OCI-LY7 (cell line): ENCODE measurements around the gene MVB12B. TPM values are rescaled to one million over a fixed set of nuclear protein-coding genes. Genes with fewer than 3 reads are reported as not detected.

Experiments
- BruUV-seq: library from RNA; stranded (reverse); fragments of 400-500 nt; replicated peaks from 2 replicates; lab custom pipeline; 2021; lab: Mats Ljungman, UMichigan
- CTCF ChIA-PET: fragments of 300-600 bp; sonication (Branson Sonifier 250); formaldehyde crosslinking; loops from one replicate; lab custom pipeline; 2022; ENCODE audit warnings: antibody characterized with exemption; ENCODE audit not compliant: unreplicated experiment; lab: Charles Lee
- POLR2A ChIA-PET: fragments of 300-600 bp; sonication (Branson Sonifier 250); formaldehyde crosslinking; loops from one replicate; lab custom pipeline; 2022; ENCODE audit warnings: antibody characterized with exemption; lab: Charles Lee
- DNase-seq: peaks from one replicate; pipeline ENCODE4 v3.0.0-alpha.2; 2015; ENCODE audit warnings: low spot score
- H2AFZ ChIP-seq: fragments of 200-600 bp; sonication (generic), shearing (Covaris generic); 2 replicates; pipeline ENCODE4 v1.6.1; 2014; ENCODE audit warnings: mild to moderate bottlenecking, antibody characterized with exemption, low read length, moderate library complexity
- H3K27ac ChIP-seq: fragments of 200-600 bp; sonication (generic); 2 replicates; pipeline ENCODE4 v1.5.1; 2014; ENCODE audit warnings: mixed run types, low read depth, mild to moderate bottlenecking, moderate library complexity, low read length, inconsistent platforms; ENCODE audit not compliant: poor library complexity, severe bottlenecking
- H3K36me3 ChIP-seq: fragments of 200-600 bp; sonication (generic); 2 replicates; pipeline ENCODE4 v1.6.1; 2014; ENCODE audit warnings: mild to moderate bottlenecking, antibody characterized with exemption, low read length, moderate library complexity, mixed read lengths; ENCODE audit not compliant: insufficient read depth
- H3K4me1 ChIP-seq: fragments of 200-600 bp; sonication (generic); 2 replicates; pipeline ENCODE4 v1.5.1; 2014; ENCODE audit warnings: mild to moderate bottlenecking, low read length; ENCODE audit not compliant: insufficient read depth, poor library complexity, severe bottlenecking
- H3K4me2 ChIP-seq: fragments of 200-600 bp; sonication (generic); 2 replicates; pipeline ENCODE4 v1.6.1; 2014; ENCODE audit warnings: mild to moderate bottlenecking, low read length
- H3K4me3 ChIP-seq: fragments of 200-600 bp; sonication (generic); 2 replicates; pipeline ENCODE4 v1.5.1; 2014; ENCODE audit warnings: mild to moderate bottlenecking, low read depth, low read length; ENCODE audit not compliant: poor library complexity, severe bottlenecking
- H3K79me2 ChIP-seq: fragments of 200-600 bp; sonication (generic); 2 replicates; pipeline ENCODE4 v1.6.1; 2016; ENCODE audit warnings: low read depth, mild to moderate bottlenecking, low read length, moderate library complexity, mixed read lengths; ENCODE audit not compliant: insufficient read depth
- H3K9me2 ChIP-seq: fragments of 200-600 bp; sonication (generic); 2 replicates; pipeline ENCODE4 v1.6.1; 2016; ENCODE audit warnings: mild to moderate bottlenecking, low read length, mixed read lengths; ENCODE audit not compliant: insufficient read depth
- H3K9me3 ChIP-seq: fragments of 200-600 bp; sonication (generic); 2 replicates; pipeline ENCODE4 v1.6.1; 2014; ENCODE audit warnings: mild to moderate bottlenecking, mixed run types, low read length, mixed read lengths
- H4K20me1 ChIP-seq: fragments of 200-600 bp; sonication (generic); 2 replicates; pipeline ENCODE4 v1.6.1; 2014; ENCODE audit warnings: mild to moderate bottlenecking, antibody characterized with exemption, low read length, moderate library complexity, mixed read lengths; ENCODE audit not compliant: insufficient read depth
- EZH2phosphoT487 ChIP-seq: fragments of 200-600 bp; sonication (generic); IDR thresholded peaks from 2 replicates; pipeline ENCODE4 v1.6.1; 2018; ENCODE audit warnings: low read depth, borderline replicate concordance, mild to moderate bottlenecking, mixed run types, antibody characterized with exemption, low read length, moderate library complexity, mixed read lengths
- intact Hi-C: fragments of 100-400 bp; cut with micrococcal nuclease; formaldehyde crosslinking; loops from one replicate; pipeline ENCODE4 v1.10.0; 2022; ENCODE audit not compliant: unreplicated experiment
- total RNA-seq, 2 experiments: library from RNA; depleted of rRNA in 1 of 2; stranded (reverse); fragments of >200 nt in 1 of 2; shearing (Covaris generic) in 1 of 2; gene quantifications; 2 replicates each; pipeline ENCODE4 v1.2.3, GENCODE V29; 2014 to 2022
- TF ChIP-seq, protein P1 (sequence below): fragments of 200-600 bp; sonication (generic); conservative IDR thresholded peaks from 2 replicates; pipeline ENCODE4 v1.5.1; 2014; ENCODE audit warnings: mild to moderate bottlenecking, antibody characterized with exemption, low read length, moderate library complexity, mixed read lengths

Gene MVB12B
- total RNA-seq, 2 experiments from 2014 or later, result 1.3 TPM; not detected in 1

DNA sequence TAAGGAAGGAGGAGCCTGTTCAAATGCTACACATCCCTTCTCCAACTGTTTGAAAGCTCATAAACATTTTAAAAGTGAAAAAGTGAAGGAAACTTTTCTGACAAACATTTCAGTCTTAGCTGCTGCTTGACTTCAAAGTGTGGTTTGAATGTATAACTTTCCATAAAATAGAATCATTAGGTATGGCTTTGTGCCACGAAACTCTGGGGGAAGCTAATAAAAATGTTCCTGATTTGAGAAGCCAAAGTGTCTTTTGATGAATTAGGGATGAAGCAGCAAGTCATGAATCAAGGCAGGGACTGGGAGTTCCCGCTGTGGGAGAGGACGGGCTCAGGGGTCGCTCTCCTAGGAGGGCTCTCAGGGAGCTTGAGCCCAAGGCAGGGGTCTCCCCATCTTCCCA is 15.3 kb downstream of the MVB12B start:
- DNase-seq, result no peak
- no peak overlapping the region for H3K4me3 ChIP-seq
- no peak overlapping the region for H2AFZ ChIP-seq
- H3K27ac ChIP-seq, result no peak overlapping the region
- CTCF ChIA-PET, result no interaction called here
- H3K4me2 ChIP-seq, result no peak overlapping the region
- no peaks in the 10 kb centered on the region for H3K9me2 ChIP-seq
- intact Hi-C loops, result no loop called here
- no peaks in the 10 kb centered on the region for H3K79me2 ChIP-seq
- no peaks in the 10 kb centered on the region for H3K36me3 ChIP-seq
- no peak for TF ChIP-seq EZH2phosphoT487
- TF ChIP-seq, protein P1, sequence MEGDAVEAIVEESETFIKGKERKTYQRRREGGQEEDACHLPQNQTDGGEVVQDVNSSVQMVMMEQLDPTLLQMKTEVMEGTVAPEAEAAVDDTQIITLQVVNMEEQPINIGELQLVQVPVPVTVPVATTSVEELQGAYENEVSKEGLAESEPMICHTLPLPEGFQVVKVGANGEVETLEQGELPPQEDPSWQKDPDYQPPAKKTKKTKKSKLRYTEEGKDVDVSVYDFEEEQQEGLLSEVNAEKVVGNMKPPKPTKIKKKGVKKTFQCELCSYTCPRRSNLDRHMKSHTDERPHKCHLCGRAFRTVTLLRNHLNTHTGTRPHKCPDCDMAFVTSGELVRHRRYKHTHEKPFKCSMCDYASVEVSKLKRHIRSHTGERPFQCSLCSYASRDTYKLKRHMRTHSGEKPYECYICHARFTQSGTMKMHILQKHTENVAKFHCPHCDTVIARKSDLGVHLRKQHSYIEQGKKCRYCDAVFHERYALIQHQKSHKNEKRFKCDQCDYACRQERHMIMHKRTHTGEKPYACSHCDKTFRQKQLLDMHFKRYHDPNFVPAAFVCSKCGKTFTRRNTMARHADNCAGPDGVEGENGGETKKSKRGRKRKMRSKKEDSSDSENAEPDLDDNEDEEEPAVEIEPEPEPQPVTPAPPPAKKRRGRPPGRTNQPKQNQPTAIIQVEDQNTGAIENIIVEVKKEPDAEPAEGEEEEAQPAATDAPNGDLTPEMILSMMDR, result no peak
- BruUV-seq, result no TSS peak
- H3K9me3 ChIP-seq, result no peaks in the 10 kb centered on the region
- H3K4me1 ChIP-seq, result no peaks in the 10 kb centered on the region
- POLR2A ChIA-PET, result no interaction called here
- no peaks in the 10 kb centered on the region for H4K20me1 ChIP-seq

DNA sequence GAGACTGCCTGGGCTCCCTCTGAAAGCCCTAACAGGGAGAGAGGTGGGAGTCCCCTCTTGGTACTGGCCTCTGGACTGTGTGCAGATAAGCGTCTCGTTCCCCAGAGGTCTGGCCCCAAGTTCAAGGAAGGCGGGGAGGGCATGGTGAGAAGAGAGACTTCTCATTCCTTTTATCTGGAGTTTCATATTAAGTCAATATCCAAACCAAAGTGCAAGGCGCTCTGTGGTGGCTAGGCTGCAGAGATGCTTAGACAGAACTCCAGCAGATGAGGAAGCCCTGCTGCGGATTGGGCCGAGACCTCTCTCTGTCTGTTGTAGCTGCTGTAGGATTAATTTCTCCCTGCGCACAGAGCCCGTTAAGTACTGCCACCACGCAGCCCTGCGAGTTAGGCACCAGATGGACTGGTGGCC is 16.0 kb downstream of the MVB12B start:
- CTCF ChIA-PET, result no interaction called here
- Histone ChIP-seq H3K9me2 (no peaks in the 10 kb centered on the region), H3K9me3 (no peaks in the 10 kb centered on the region), H3K79me2 (no peaks in the 10 kb centered on the region), H3K4me3 (no peak overlapping the region), H3K4me2 (no peak overlapping the region), H3K27ac (no peak overlapping the region), H4K20me1 (no peaks in the 10 kb centered on the region), H3K4me1 (peaks cover 1% of the 10 kb centered on the region), H2AFZ (no peak overlapping the region), H3K36me3 (no peaks in the 10 kb centered on the region)
- intact Hi-C loops, result no loop called here
- no peak for DNase-seq
- POLR2A ChIA-PET, result no interaction called here
- no TSS peak for BruUV-seq
- TF ChIP-seq EZH2phosphoT487, result no peak
- TF ChIP-seq, protein P1, result no peak

DNA sequence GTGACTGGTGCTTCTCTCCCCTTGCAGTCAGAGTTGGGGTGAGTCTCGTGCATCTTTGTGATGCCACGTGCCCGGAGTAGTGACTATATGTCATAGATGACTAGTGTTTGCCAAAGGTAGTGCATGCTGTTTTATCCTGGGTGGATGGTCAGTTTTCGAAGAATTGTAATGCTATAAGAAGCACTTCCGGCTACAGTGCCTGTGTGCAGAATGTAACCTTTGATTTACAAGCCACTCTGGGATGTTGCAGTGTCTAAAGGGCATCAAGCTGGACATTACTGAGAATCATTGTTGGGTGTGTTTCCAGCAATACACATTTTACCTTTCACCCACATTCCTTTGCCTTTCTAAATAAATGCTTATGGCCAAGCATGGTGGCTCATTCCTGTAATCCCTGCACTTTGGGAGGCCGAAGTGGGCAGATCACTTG is 16.7 kb downstream of the MVB12B start:
- POLR2A ChIA-PET, result no interaction called here
- no TSS peak for BruUV-seq
- H4K20me1 ChIP-seq, result no peaks in the 10 kb centered on the region
- H3K9me3 ChIP-seq, result no peaks in the 10 kb centered on the region
- DNase-seq, result no peak
- intact Hi-C loops, result no loop called here
- no peaks in the 10 kb centered on the region for H3K36me3 ChIP-seq
- no peak overlapping the region for H3K4me3 ChIP-seq
- no peak overlapping the region for H3K27ac ChIP-seq
- no peak overlapping the region for H2AFZ ChIP-seq
- H3K4me1 ChIP-seq, result peaks cover 7% of the 10 kb centered on the region
- H3K9me2 ChIP-seq, result no peaks in the 10 kb centered on the region
- TF ChIP-seq, protein P1, result no peak
- no peak for TF ChIP-seq EZH2phosphoT487
- H3K79me2 ChIP-seq, result no peaks in the 10 kb centered on the region
- CTCF ChIA-PET, result no interaction called here
- H3K4me2 ChIP-seq, result no peak overlapping the region
